Islet precursor cell (in vitro differentiated cells): ENCODE results near the gene FASTK.

ENCODE experiments used
- DNase-seq: peaks from one replicate; pipeline ENCODE4 v3.0.0-alpha.2; 2018

The FASTK gene

GRCh38 chr7:151081170-151082101 is 827 bp upstream of the FASTK start:
- DNase-seq, result peak; percentile 80

- DNase-seq, result no peak
These were observed 515 bp downstream of the FASTK start for GRCh38 chr7:151080067-151080521.

GRCh38 chr7:151079199-151079910 is 1.3 kb downstream of the FASTK start:
- no peak for DNase-seq

- DNase-seq, result peak; percentile 88
These were observed 2.2 kb downstream of the FASTK start for GRCh38 chr7:151078233-151079040.

- no peak for DNase-seq
These were observed 2.8 kb downstream of the FASTK start for GRCh38 chr7:151077705-151078232.

GRCh38 chr7:151076863-151077704 is 3.5 kb downstream of the FASTK start:
- DNase-seq, result peak; percentile 73

- DNase-seq, result no peak
These were observed 4.6 kb downstream of the FASTK start for GRCh38 chr7:151075978-151076426.

- DNase-seq, result no peak
These were observed 5.0 kb downstream of the FASTK start for GRCh38 chr7:151075662-151075971.

- no peak for DNase-seq
These were observed 5.6 kb downstream of the FASTK start for GRCh38 chr7:151074817-151075661.

- no peak for DNase-seq
These were observed 6.6 kb downstream of the FASTK start for GRCh38 chr7:151073990-151074389.

GRCh38 chr7:151071032-151071866 is 9.4 kb downstream of the FASTK start:
- no peak for DNase-seq

- DNase-seq, result no peak
These were observed 10.0 kb downstream of the FASTK start for GRCh38 chr7:151070574-151070960.

- no peak for DNase-seq
These were observed 10.6 kb downstream of the FASTK start for GRCh38 chr7:151069841-151070573.

GRCh38 chr7:151068069-151068773 is 12.4 kb downstream of the FASTK start:
- DNase-seq, result peak; percentile 74

GRCh38 chr7:151066273-151066974 is 14.2 kb downstream of the FASTK start:
- no peak for DNase-seq

GRCh38 chr7:151065516-151065915 is 15.1 kb downstream of the FASTK start:
- no peak for DNase-seq

- DNase-seq, result no peak
These were observed 15.6 kb downstream of the FASTK start for GRCh38 chr7:151064993-151065392.

GRCh38 chr7:151064454-151064853 is 16.2 kb downstream of the FASTK start:
- DNase-seq, result no peak
